ENCODE data around the gene NEUROG3. TPM values are rescaled to one million over a fixed set of nuclear protein-coding genes. Genes with fewer than 3 reads are reported as not detected.

Gene NEUROG3
- total and polyA plus RNA-seq, 2 of the 8 experiments (the other 6 are each of a cell fraction or from before 2014, with no cell fraction given): 0.45 TPM; not detected in 1

GRCh38 chr10:69580435-69580834 is 7.2 kb upstream of the NEUROG3 start:
- WGBS, 2 experiments (ENCODE audit: extremely low coverage in 1 of 2, insufficient coverage in 1 of 2, insufficient read length in 1 of 2, insufficient replicate concordance in 2 of 2, low coverage in 1 of 2, low lambda C conversion rate in 2 of 2, missing lambda C conversion rate in 1 of 2): 72% methylated on average over 5 of the region's 5 CpGs; no CpG with 5 or more reads in 1 of the 2 experiments
- Histone ChIP-seq H4K20me1 (replicated peaks in 1 of 2; ENCODE audit: control insufficient read depth in 1 of 2, insufficient read depth in 2 of 2, low read length in 2 of 2) (peaks cover 5 to 7% of the 10 kb centered on the region in 2 experiments), H4K5ac (ENCODE audit: insufficient read length, low read depth, low read length) (no peak overlapping the region), H4K91ac (replicated peaks; ENCODE audit: insufficient read length, low read length) (no peak overlapping the region), H3K27ac (ENCODE audit: low read depth, low read length) (no peak overlapping the region), H3K79me1 (ENCODE audit: low read depth, low read length) (no peaks in the 10 kb centered on the region), H3K4me3 (ENCODE audit: extremely low read depth in 1 of 4, insufficient read depth in 2 of 4, low read depth in 3 of 4, low read length in 4 of 4) (no peak overlapping the region), H3K18ac (ENCODE audit: extremely low read depth, low read length) (no peak overlapping the region), H2BK15ac (ENCODE audit: low read length) (no peak overlapping the region), H3K9ac (replicated peaks in 1 of 4; ENCODE audit: extremely low read depth in 1 of 4, low read depth in 3 of 4, low read length in 3 of 4) (no peak overlapping the region), H3K56ac (replicated peaks; ENCODE audit: insufficient read length, low read depth, low read length) (no peak overlapping the region), H3K4ac (replicated peaks; ENCODE audit: insufficient read length, low read depth, low read length) (no peak overlapping the region), H3K23ac (ENCODE audit: insufficient read length) (no peak overlapping the region), H2BK120ac (replicated peaks; ENCODE audit: low read depth, low read length) (no peak overlapping the region), H3K9me3 (ENCODE audit: insufficient read depth in 2 of 2, low read depth in 1 of 2, low read length in 1 of 2) (peaks cover 0 to 4% of the 10 kb centered on the region in 2 experiments; a peak in 1 of 4 replicates), H3K27me3 (replicated peaks in 1 of 4; ENCODE audit: control insufficient read depth in 3 of 4, extremely low read depth in 1 of 4, insufficient read depth in 3 of 4, low read length in 3 of 4) (peaks cover 59 to 76% (median 65%) of the 10 kb centered on the region in 4 experiments), H2BK12ac (ENCODE audit: low read depth, low read length) (no peak overlapping the region), H2AFZ (ENCODE audit: low read length) (no peak overlapping the region), H3K4me2 (ENCODE audit: insufficient read depth in 1 of 2, low read depth in 2 of 2, low read length in 2 of 2) (no peak overlapping the region; a peak in 1 of 4 replicates), H3K79me2 (ENCODE audit: control insufficient read depth in 1 of 2, insufficient read depth in 2 of 2, low read length in 2 of 2) (no peaks in the 10 kb centered on the region), H3K14ac (ENCODE audit: insufficient read length) (no peak overlapping the region), H3K36me3 (ENCODE audit: control insufficient read depth in 2 of 4, insufficient read depth in 4 of 4, low read length in 3 of 4) (no peaks in the 10 kb centered on the region), H3K4me1 (replicated peaks in 1 of 4; ENCODE audit: control insufficient read depth in 3 of 4, insufficient read depth in 4 of 4, low read length in 3 of 4) (peaks cover 0 to 28% (median 16%) of the 10 kb centered on the region in 4 experiments; a peak in 6 of 7 replicates), H2BK5ac (ENCODE audit: low read depth, low read length) (no peak overlapping the region), H4K8ac (ENCODE audit: extremely low read depth, insufficient read depth, low read length) (no peak overlapping the region), H2BK20ac (ENCODE audit: low read length) (no peak overlapping the region), H3K23me2 (ENCODE audit: low read depth, low read length) (peaks cover 8% of the 10 kb centered on the region; the same call in 1 of the 2 replicates), H2AK5ac (ENCODE audit: low read depth, low read length) (no peak overlapping the region)
- FAIRE-seq (no peak), DNase-seq (ENCODE audit: low read depth in 1 of 2, low spot score in 2 of 2) (no peak)
- no peak for TF ChIP-seq E2F6 (IDR thresholded peaks at IDR 0.05)
- TF ChIP-seq BRCA1 (IDR thresholded peaks at IDR 0.05; ENCODE audit: low read depth, low read length): no peak
- no peak for TF ChIP-seq JUN (IDR thresholded peaks at IDR 0.05; ENCODE audit: low read depth, low read length)
- no peak for TF ChIP-seq RNF2 (IDR thresholded peaks at IDR 0.05; ENCODE audit: borderline replicate concordance, low read depth, low read length, missing control alignments, poor library complexity, severe bottlenecking)
- no peak for TF ChIP-seq ATF2 (IDR thresholded peaks at IDR 0.05; ENCODE audit: low read length)
- TF ChIP-seq TBP (IDR thresholded peaks at IDR 0.05; ENCODE audit: low read depth, low read length): no peak
- no peak for TF ChIP-seq EZH2 (IDR thresholded peaks at IDR 0.05; ENCODE audit: low read depth, low read length, severe bottlenecking)
- TF ChIP-seq NRF1 (IDR thresholded peaks at IDR 0.05; ENCODE audit: low read depth, low read length): no peak
- no peak for TF ChIP-seq KDM5A (IDR thresholded peaks at IDR 0.05; ENCODE audit: low read length)
- TF ChIP-seq RXRA (IDR thresholded peaks at IDR 0.05; ENCODE audit: insufficient read depth, low read depth, low read length): no peak
- CTCF ChIA-PET (ENCODE audit: partially characterized antibody): interaction anchor here (1.1 to 47.4 kb wide), 9 partner anchors 10 to 136 kb away, joined by 3 to 578 read pairs (median 3); no protein-coding TSS in a partner anchor
- POLR2A ChIA-PET (ENCODE audit: partially characterized antibody): interaction anchor here (1.2 to 7.1 kb wide), 2 partner anchors 12 to 40 kb away, joined by 3 to 67 read pairs; no protein-coding TSS in a partner anchor
